ENCODE measurements around the gene ARHGEF3. TPM values are rescaled to one million over a fixed set of nuclear protein-coding genes. Genes with fewer than 3 reads are reported as not detected.

ARHGEF3 gene
- total and polyA plus RNA-seq, 2 donors (not counting 3 experiments of a cell fraction or from before 2014, with no cell fraction given): 6.7 to 16.3 TPM

GRCh38 chr3:56795829-56796185, 5.9 kb downstream of the ARHGEF3 start:
- FAIRE-seq (no peak), DNase-seq (ENCODE audit: low read depth, low spot score) (no peak)
- ChIA-PET CTCF (interaction anchor here (2.5 kb wide), 1 partner anchor 193 kb away, joined by 6 read pairs; no protein-coding TSS in a partner anchor), POLR2A (no interaction called here)
- dilution Hi-C loops (cut with MboI; ENCODE audit: extremely low pct_ligation_motif_present, low sequenced_read_pairs) (no loop called here), intact Hi-C loops (cut with micrococcal nuclease) (no loop called here)
- H3K4me2 ChIP-seq (ENCODE audit: insufficient read depth, low read length): no peak overlapping the region
- H3K9ac ChIP-seq (replicated peaks; ENCODE audit: extremely low read depth, insufficient read depth, low read length): no peak overlapping the region
- no peaks in the 10 kb centered on the region for H3K36me3 ChIP-seq (ENCODE audit: control insufficient read depth in 2 of 2, extremely low read depth in 1 of 2, insufficient read depth in 2 of 2, low read length in 2 of 2)
- no peak overlapping the region for H2AFZ ChIP-seq (ENCODE audit: low read depth, low read length)
- H3K27me3 ChIP-seq (ENCODE audit: control insufficient read depth in 2 of 2, insufficient read depth in 2 of 2, low read length in 2 of 2): no peaks in the 10 kb centered on the region
- H3K4me3 ChIP-seq (replicated peaks in 1 of 3; ENCODE audit: insufficient read depth in 1 of 3, low read depth in 1 of 3, low read length in 3 of 3): no peak overlapping the region
- H4K20me1 ChIP-seq (replicated peaks; ENCODE audit: control insufficient read depth, extremely low read depth, insufficient read depth, low read length): no peaks in the 10 kb centered on the region
- H3K79me2 ChIP-seq (ENCODE audit: control insufficient read depth, insufficient read depth, low read length): peaks cover 4% of the 10 kb centered on the region
- BruUV-seq (replicated peaks): no TSS peak
- H3K27ac ChIP-seq (ENCODE audit: insufficient read depth, low read depth, low read length): no peak overlapping the region
- H3K9me1 ChIP-seq (replicated peaks; ENCODE audit: control insufficient read depth, extremely low read depth, insufficient read depth, low read length): peaks cover 2% of the 10 kb centered on the region
- no peaks in the 10 kb centered on the region for H3K9me3 ChIP-seq (replicated peaks; ENCODE audit: control insufficient read depth, insufficient read depth, low read length)
- H3K4me1 ChIP-seq (ENCODE audit: control insufficient read depth, extremely low read depth, insufficient read depth, low read length): peaks cover 24% of the 10 kb centered on the region
- TF ChIP-seq POLR2AphosphoS5 (IDR thresholded peaks at IDR 0.05; ENCODE audit: insufficient read depth, low read depth, low read length): no peak
- TF ChIP-seq JUN (IDR thresholded peaks at IDR 0.05; ENCODE audit: borderline replicate concordance, insufficient read depth, insufficient read length, low read depth): no peak
- TF ChIP-seq GATA2 (IDR thresholded peaks at IDR 0.05; ENCODE audit: insufficient read depth, insufficient read length, low read depth, low read length): no peak
- no peak for TF ChIP-seq MAX (IDR thresholded peaks at IDR 0.05; ENCODE audit: insufficient read depth, insufficient read length)
- no peak for TF ChIP-seq POLR2A (IDR thresholded peaks at IDR 0.05; ENCODE audit: low read depth, low read length)

- Histone ChIP-seq H3K79me2 (ENCODE audit: control insufficient read depth, insufficient read depth, low read length) (peaks cover 4% of the 10 kb centered on the region), H2AFZ (ENCODE audit: low read depth, low read length) (no peak overlapping the region), H3K4me3 (replicated peaks in 1 of 3; ENCODE audit: insufficient read depth in 1 of 3, low read depth in 1 of 3, low read length in 3 of 3) (no peak overlapping the region), H3K9me1 (replicated peaks; ENCODE audit: control insufficient read depth, extremely low read depth, insufficient read depth, low read length) (peaks cover 2% of the 10 kb centered on the region), H3K27ac (ENCODE audit: insufficient read depth, low read depth, low read length) (no peak overlapping the region), H3K4me2 (ENCODE audit: insufficient read depth, low read length) (no peak overlapping the region), H3K36me3 (ENCODE audit: control insufficient read depth in 2 of 2, extremely low read depth in 1 of 2, insufficient read depth in 2 of 2, low read length in 2 of 2) (no peaks in the 10 kb centered on the region), H4K20me1 (replicated peaks; ENCODE audit: control insufficient read depth, extremely low read depth, insufficient read depth, low read length) (no peaks in the 10 kb centered on the region), H3K9ac (replicated peaks; ENCODE audit: extremely low read depth, insufficient read depth, low read length) (no peak overlapping the region), H3K9me3 (replicated peaks; ENCODE audit: control insufficient read depth, insufficient read depth, low read length) (no peaks in the 10 kb centered on the region), H3K4me1 (ENCODE audit: control insufficient read depth, extremely low read depth, insufficient read depth, low read length) (peaks cover 19% of the 10 kb centered on the region), H3K27me3 (ENCODE audit: control insufficient read depth in 2 of 2, insufficient read depth in 2 of 2, low read length in 2 of 2) (no peaks in the 10 kb centered on the region)
- BruUV-seq (replicated peaks): no TSS peak
- dilution Hi-C loops (cut with MboI; ENCODE audit: extremely low pct_ligation_motif_present, low sequenced_read_pairs) (no loop called here), intact Hi-C loops (cut with micrococcal nuclease) (no loop called here)
- TF ChIP-seq CTCF (IDR thresholded peaks at IDR 0.05; ENCODE audit: extremely low read depth in 1 of 2, insufficient read depth in 1 of 2, low read depth in 1 of 2, low read length in 2 of 2) (no peak), MYC (IDR thresholded peaks at IDR 0.05; ENCODE audit: low read depth, low read length) (no peak), POLR2A (IDR thresholded peaks at IDR 0.05; ENCODE audit: low read depth, low read length) (no peak), GATA2 (IDR thresholded peaks at IDR 0.05; ENCODE audit: insufficient read depth, insufficient read length, low read depth, low read length) (no peak), JUN (IDR thresholded peaks at IDR 0.05; ENCODE audit: borderline replicate concordance, insufficient read depth, insufficient read length, low read depth) (no peak), MAX (IDR thresholded peaks at IDR 0.05; ENCODE audit: insufficient read depth, insufficient read length) (no peak), POLR2AphosphoS5 (IDR thresholded peaks at IDR 0.05; ENCODE audit: insufficient read depth, low read depth, low read length) (no peak), EZH2 (IDR thresholded peaks at IDR 0.05; ENCODE audit: borderline replicate concordance, low read depth, low read length, severe bottlenecking) (no peak), FOS (IDR thresholded peaks at IDR 0.05; ENCODE audit: borderline replicate concordance, insufficient read depth, low read length) (no peak)
- FAIRE-seq (peak; percentile 79), DNase-seq (ENCODE audit: low read depth, low spot score) (peak; percentile 71)
- ChIA-PET CTCF (interaction anchor here (2.5 kb wide), 1 partner anchor 194 kb away, joined by 6 read pairs; no protein-coding TSS in a partner anchor), POLR2A (no interaction called here)
These were observed 6.5 kb downstream of the ARHGEF3 start for GRCh38 chr3:56795097-56795828.

All from endothelial cell of umbilical vein (primary cell).